Measurements from ENCODE around the gene PAQR5.
"Not testable (repeated sequence)": the region's sequence is repeated elsewhere in the genome, so short reads cannot be mapped to it uniquely, and the experiment has no call there.

The PAQR5 gene

DNA sequence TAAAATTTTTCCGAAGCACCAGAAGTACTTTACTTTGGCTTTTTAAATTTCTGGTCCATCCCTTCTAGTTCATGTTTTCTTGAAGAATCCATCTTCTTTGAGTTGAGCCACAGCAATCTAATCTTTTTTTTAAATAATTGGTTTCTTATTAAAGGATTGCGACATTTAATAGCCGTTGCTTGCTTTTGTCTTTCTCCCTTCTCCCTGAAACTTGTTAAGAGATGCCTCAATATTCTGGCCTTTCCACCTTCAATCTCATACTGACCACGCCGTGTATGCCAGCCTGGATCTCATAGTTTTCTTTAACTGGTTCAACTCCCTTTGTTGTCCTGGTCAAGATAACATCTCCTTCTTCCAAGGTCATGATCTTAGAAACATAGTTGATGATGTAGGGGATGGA is 135.5 kb downstream of the PAQR5 start:
- no peak for DNase-seq

DNA sequence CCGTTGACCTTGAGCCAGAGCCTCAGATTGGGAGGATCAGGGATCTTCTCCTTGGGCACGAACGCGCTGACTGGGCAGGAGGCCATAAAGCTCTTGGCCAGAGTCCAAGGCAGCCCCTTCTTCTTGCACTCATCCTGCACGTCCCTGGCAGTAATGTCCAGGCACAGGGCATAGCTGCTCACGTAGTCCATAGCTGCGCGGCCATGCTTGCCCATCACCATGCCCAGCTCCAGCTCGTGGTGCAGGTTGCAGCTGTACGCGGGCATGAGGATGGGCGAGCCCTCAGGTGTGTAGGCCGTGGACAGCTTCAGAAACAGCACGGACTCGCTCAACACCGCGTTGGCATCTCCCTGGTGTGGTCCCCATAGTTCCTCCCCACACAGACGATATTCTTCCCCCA is 136.0 kb downstream of the PAQR5 start:
- no peak for DNase-seq

DNA sequence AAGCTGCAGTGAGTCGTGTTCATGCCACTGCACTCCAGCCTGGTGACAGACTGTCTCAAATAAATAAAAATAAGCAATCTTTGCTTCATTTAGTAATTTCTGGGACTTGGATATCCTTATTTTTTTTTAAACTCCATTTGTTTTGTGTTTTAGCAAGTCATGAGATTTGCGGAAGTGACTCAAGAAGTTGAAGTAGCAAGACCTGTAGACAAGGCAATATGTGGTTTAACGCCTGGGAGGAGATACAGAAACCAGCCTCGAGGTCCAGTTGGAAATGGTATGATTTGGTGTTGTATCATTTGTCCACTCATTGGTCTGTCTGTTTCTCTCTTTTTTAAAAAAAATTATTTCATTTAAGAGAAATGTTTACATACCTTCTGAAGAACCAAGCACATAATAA is 137.3 kb downstream of the PAQR5 start:
- no peak for DNase-seq

DNA sequence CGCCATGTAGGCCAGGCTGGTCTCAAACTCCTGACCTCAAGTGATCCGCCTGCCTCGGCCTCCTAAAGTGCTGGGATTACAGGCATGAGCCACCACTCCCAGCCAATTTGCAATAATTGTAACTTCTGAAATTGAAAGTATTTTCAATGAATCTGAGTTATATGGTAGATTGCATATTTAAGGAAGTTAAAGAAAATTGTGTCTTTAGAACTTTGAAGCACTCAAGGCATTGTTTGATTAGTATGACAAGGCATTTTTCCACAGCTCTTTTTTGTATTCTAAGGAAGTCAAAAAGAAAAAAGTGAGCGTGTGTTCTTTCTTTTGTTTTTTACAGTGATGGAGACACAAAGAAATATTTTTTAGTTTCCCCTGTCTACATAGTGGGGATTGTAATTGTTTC is 138.2 kb downstream of the PAQR5 start:
- no peak for DNase-seq

DNA sequence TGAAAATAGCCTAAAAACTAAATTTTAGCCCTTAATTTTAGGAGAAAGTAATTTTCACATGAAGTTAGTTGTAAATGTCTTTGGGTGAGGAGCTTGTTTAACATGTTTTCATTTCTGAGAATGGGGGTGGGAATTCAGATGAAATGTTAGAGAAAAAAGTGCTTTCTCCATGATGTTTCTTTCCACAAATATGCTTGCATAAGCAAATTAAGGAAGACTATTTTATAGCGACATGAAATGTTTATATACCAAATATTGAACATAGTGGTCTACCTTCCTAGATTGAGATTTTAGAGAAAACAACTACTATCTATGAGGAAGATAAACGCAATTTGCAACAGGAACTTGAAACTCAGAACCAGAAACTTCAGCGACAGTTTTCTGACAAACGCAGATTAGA is 140.9 kb downstream of the PAQR5 start:
- DNase-seq: no peak

DNA sequence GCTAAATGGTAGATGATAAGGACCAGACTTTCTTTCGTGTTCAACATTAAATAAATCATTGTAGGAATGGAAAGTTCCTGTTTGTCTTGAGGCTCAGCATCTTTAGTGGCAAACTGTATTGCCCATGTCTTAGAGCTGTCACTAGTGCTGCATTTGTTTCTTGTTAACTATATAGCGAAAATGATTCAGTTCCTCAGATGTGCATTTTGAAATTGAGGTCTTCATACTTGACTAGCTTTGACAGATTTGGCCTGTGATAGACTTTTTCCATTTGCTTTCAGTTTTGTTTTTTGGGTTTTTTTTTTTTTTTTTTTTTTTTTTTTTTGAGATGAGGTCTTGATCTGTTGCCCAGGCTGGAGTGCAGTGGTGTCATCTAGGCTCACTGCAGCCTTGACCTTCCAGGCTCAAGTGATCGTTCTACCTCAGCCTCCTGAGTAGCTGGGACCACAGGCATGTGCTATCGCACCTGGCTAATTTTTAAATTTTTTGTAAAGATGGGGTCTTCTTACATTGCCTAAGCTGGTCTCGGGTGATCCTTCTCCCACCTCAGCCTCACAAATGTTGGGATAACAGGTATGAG is 144.4 kb downstream of the PAQR5 start:
- no peak for DNase-seq

DNA sequence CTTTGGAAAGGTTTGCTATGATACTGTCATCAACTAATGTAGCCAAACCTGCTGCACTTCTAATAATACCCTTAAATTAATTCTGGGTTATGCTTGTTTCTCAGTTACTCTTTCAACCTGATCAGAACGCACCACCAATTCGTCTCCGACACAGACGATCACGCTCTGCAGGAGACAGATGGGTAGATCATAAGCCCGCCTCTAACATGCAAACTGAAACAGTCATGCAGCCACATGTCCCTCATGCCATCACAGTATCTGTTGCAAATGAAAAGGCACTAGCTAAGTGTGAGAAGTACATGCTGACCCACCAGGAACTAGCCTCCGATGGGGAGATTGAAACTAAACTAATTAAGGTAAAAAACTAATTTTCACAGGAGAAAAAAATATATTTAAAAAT is 146.0 kb downstream of the PAQR5 start:
- no peak for DNase-seq

DNA sequence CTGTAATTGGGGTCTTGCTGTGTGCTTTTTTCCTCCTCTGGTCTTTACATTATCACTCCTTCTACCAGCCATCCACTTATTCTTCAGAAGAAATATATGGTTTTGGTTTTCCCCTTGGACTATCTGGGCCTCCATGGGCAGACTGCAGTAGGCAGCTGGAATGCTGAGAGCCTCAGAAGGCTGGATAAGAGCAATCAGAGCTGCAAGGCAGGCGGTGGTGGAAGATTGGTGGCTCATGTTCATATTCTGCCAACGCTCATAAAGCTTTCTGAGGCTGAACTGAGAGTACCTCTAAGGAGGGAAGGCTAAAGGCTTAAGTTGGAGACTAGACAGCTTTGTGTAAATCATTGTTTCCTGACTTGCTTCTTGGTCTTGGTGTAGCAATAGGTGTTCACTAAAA is 148.2 kb downstream of the PAQR5 start:
- DNase-seq: no peak

DNA sequence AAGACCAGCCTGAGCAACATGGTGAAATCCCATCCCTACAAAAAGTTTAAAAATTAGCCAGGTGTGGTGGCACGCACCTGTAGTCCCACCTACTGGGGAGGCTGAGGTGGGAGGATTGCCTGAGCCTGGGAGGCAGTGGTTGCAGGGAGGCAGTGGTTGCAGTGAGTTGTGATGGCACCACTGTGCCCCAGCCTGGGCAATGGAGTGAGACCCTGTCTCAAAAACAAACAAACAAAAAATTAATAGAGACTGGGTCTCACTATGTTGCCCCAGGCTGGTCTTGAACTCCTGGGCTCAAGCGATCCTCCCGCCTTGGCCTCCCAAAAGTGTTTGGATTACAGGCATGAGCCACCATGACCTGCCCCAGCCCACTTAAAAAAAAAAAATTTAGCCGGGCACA is 151.5 kb downstream of the PAQR5 start:
- not testable (repeated sequence) for DNase-seq

DNA sequence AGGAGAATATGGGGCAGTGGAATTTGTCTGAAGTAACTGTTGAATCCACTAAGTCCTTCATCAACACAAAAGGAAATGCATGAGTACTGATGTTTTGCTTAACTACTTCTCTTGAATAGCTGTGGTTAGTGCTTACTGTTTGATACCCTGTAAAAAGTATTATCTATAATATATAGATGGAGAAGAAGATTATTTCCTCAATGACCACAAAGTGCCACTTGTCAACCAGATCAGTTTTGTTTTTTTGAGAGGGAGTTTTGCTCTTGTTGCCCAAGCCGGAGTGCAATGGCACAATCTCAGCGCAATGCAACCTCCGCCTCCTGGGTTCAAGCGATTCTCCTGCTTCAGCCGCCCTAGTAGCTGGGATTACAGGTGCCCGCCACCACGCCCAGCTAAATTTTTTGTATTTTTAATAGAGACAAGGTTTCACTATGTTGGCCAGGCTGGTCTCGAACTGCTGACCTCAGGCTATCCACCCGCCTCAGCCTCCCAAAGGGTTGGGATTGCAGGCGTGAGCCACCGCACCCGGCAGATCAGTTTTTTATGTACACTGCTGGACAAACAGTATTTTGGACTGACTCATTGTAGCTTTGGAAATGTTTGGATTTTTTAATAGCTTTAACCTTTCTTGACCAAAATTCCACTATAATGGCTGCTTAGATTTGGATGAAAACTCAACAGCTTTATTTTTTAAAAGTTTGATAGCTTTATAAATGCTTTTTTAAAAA is 152.4 kb downstream of the PAQR5 start:
- no peak for DNase-seq

DNA sequence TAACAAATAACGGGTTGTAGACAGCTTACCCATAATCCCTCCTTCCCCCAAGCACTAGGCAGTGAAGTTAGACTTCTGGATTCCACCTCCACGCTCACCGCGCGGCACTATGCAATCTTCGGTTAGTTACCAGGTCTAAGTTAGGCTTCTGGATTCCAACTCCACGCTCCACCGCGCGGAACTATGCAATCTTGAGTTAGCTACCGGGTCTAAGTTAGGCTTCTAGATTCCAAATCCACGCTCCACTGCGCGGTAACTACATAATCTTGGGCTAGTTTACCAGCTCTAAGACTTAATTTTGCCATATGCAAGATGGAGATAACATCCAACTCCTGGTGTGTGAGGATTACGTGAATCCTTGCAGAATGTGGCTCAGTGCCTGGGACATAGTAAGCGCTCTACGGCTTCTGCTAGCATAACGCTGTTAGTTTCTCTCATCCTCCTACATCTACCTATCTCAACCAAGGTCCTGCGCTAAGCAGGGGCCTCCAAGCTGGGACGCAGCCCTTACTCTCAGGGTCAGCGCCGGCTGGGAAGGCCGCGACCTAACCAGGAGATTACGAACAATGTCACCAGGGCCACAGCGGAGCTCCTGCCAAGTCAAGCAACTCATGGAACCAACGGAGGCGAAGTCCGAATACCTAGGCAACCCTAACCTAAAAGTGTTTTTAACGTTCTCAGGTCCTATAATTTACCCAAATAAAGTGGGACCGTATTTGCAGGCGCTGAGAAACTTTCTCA is 153.4 kb downstream of the PAQR5 start:
- peak; percentile 76 for DNase-seq

DNA sequence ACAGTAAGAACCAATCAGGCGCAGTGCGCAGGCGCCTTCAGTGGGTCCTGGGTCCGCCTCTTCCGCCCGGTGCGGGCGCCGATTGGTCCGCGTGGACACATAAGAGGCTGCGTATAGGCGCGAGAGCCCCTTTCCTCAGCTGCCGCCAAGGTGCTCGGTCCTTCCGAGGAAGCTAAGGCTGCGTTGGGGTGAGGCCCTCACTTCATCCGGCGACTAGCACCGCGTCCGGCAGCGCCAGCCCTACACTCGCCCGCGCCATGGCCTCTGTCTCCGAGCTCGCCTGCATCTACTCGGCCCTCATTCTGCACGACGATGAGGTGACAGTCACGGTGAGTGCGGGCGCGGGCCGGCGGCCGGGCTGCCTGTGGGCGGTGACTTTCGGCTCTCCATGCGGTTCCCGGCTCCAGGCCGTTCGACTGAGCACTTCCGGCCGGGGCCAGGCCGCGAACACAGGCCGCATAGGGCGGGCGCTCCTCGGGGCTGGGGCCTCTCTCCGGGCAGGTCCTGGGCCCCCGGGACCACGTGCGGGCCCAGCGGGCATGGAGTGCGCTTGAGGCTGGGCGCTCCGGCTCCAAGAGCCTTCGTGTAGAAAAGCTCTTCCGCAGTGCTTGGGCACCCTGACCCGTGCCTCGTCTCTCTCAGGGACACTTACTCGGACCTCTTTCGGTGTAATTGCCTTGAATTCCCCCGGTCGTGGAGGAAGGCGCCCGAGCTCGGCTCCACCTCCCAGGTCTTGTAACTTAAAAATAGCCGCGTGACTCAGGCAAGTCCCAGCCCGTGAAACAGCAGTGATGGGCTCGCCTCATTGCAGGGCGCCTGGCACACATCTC is 154.2 kb downstream of the PAQR5 start, which contains the start of gene RPLP1:
RPLP1 (plus strand) TSS at position 127 of the 830 bp plus-strand sequence; CDS start at position 258, 131 bp downstream.
- DNase-seq: peak; percentile 96

DNA sequence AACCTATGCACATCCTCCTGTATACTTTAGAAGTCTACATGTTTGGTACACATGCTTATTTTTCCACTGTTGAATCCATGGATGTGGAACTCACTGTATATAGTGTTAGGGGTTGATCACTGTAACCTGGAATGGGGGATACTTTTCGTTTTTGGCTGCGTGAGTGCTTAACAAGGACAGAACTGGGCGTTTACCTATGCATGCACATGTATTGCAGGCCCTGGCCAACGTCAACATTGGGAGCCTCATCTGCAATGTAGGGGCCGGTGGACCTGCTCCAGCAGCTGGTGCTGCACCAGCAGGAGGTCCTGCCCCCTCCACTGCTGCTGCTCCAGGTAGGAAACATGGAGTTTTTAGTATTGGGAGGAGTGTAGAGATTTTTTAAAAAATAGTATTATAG is 156.2 kb downstream of the PAQR5 start:
- DNase-seq: no peak

DNA sequence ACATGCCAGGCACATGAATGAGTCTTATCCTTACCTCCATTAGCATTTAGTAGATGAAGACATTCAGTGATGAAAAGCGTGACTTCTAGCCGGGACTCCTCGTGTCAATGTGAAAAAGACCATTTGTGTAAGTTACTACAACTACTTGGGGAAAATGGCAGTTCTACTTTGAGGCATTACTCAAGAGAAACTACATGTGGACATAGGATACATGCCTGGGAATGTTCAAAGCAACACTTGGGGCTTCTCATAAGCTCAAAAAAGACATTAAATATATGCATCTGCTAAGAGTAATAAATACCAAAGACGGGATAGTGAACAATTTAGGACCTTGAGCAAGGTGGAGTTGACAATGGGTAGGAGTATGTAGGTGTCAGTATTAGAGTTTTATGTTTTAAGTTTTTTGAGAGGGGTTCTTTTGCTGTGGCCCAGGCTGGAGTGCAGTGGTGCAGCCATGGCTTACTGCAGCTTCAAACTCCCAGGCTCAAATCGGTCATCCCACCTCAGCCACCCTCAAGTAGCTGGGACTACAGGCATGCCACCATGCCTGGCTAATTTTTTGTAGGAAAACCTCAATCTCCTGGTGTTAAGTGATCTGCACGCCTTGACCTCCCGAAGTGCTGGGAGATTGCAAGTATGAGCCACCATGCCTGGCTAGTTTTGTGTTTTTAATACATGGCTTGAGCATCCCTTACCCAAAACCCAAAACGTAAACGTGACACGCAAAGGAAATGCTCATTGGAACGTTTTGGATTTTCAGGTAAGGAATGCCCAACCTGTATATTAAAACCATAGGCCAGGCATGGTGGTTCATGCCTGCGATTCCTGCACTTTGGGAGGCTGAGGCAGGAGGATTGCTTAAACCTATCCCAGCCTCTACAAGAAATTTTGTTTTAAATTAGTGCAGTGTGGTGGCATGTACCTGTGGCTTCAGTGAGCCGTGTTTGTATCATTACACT is 157.8 kb downstream of the PAQR5 start:
- DNase-seq: no peak

Data from KG1 (cell line).